GM18870 (cell line): ENCODE results near the gene ENTREP1.

Experiments
- ATAC-seq: cut with Tn5 transposase; IDR thresholded peaks from one replicate; pipeline ENCODE4 v1.9.1; 2021; ENCODE audit warnings: moderate library complexity; ENCODE audit not compliant: unreplicated experiment

The ENTREP1 gene

DNA sequence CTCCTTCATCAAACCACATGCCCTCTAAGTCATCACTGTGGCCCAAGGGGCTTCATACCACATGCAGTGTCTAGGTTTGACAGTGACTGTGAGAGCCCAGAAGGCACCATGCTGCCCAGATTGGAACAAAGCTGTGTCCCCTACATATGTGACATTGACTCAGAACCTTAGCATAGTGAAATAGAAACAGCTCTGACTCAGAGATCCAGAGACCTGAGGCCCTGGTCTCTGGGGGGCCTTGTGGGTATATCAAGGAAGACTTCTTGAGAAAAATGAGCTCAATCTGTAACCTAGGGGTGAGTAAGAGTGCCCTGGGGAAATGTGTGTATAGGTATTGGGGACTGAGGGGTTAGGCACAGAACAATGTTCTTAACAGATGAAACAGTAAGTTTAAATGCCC lies 7.1 kb upstream of the ENTREP1 start:
- ATAC-seq: peak; percentile 89

DNA sequence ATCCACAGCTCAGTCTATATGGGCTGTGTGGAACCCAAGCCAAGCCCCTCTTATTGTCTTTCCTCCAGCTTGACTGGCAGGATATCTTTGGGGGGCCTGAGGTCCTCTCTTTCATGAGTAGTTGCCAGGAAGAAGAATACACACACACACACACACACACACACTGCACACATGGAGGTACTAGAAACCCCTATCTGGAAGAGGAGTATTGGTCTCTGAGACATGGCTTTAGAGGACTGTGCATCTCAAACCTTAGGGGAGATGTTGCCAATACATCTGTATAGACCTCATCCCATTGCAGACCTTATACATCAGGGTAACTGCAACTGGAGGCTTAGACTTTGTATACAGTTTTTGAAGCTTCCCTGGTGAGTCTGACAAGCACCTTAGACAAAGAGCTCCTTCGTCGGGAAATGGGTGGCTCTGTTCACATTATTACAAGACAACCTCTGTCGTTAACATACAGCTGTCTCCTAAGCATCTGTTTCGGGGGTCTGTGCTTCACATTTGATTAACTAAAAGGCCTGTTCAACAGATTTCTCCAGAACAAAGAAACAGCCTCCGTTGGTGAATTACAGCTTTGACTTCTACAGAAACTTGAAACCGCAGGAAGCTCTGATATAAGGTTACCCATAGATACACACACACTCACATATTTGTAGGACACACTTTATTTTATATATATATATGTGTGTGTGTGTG lies 5.5 kb upstream of the ENTREP1 start:
- no peak for ATAC-seq

DNA sequence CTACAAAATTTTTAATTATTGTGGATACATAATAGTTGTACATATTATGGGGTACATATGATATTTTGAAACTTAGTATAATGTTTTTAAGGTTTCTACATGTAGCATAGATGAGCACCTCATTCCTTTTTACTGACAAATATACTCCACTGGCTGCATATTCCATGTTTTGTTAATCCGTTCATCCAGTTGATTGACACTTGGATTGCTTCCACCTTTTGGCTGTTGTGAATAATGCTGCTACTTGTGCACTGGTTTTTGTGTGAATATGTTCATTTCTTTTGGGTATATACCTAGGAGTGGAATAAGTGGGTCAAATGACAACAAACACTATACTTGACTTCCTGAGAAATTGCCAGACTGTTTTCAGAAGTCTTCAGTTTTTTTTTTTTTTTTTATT lies 2.8 kb upstream of the ENTREP1 start:
- no peak for ATAC-seq

- ATAC-seq: no peak
Observed at GRCh38 chr9:69323861-69324260, 1.2 kb upstream of the ENTREP1 start.

GRCh38 chr9:69325409-69326212 lies 596 bp downstream of the ENTREP1 start:
- ATAC-seq: no peak

- no peak for ATAC-seq
Observed at GRCh38 chr9:69326261-69326660, 1.2 kb downstream of the ENTREP1 start.

GRCh38 chr9:69330580-69330979 lies 5.6 kb downstream of the ENTREP1 start:
- ATAC-seq: no peak

GRCh38 chr9:69331444-69331843 lies 6.4 kb downstream of the ENTREP1 start:
- ATAC-seq: no peak

- ATAC-seq: no peak
Observed at GRCh38 chr9:69332067-69332685, 7.2 kb downstream of the ENTREP1 start.

DNA sequence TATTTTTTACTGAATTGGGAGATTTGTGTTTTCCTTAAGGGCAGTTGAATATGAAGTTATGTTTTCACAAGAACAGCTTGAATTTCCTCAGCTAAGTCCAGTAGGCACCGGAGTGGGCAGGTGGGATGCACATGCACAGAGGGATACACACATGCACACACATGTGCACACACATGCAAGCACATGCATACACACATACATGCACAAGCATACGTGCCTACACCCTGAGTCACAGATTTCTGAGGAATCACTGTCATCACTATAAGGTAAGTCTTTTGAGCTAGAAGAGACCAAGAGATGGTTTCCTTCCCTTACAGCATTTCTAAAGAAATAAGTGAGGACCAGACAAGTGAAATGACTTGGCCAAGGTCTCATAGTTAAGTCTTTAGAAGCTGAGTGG lies 8.7 kb downstream of the ENTREP1 start:
- ATAC-seq: no peak

- ATAC-seq: no peak
Observed at GRCh38 chr9:69334317-69334716, 9.3 kb downstream of the ENTREP1 start.

- ATAC-seq: no peak
Observed at GRCh38 chr9:69339620-69340019, 14.6 kb downstream of the ENTREP1 start.

GRCh38 chr9:69340631-69341030 lies 15.6 kb downstream of the ENTREP1 start:
- no peak for ATAC-seq

DNA sequence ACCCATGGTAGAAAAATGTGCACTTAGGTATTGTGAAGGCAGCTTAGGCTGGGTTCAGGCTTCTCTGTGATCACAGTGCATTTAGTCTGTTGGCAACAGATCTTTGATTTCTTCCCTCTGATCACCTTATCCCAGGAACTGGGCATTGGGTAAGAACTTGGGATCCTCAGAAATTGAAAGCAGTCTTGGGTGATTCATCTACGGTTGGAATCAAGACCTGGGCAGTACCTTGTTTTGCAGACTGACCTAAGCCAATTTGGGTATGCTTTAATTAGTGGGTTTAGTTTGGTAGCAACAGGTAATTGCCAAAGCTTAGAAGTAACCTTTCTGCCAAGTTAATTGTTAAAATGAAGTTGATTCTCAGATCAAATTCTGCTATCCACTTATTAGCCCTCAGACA lies 17.8 kb downstream of the ENTREP1 start:
- no peak for ATAC-seq

DNA sequence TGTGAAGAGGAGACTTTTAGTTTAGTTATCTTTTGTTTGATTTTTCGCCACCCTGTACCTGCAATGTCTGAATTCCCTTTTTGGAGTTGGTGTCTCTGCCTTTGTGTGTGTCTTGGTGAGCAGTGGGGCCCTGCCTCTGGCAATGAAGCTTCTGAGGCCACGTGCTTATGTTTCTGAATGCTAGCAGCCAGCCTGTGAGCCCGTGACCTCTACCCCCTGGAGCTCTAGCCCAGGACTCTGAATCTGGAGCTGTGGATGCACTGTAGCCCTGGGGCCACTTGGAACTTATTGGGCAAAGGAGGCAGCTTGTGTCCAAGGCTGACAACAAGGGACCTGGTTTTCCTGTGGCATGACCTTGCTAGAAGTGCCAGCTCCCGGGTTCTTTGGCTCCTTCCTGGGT lies 19.4 kb downstream of the ENTREP1 start:
- ATAC-seq: no peak

- no peak for ATAC-seq
Observed at GRCh38 chr9:69346596-69347390, 21.8 kb downstream of the ENTREP1 start.

DNA sequence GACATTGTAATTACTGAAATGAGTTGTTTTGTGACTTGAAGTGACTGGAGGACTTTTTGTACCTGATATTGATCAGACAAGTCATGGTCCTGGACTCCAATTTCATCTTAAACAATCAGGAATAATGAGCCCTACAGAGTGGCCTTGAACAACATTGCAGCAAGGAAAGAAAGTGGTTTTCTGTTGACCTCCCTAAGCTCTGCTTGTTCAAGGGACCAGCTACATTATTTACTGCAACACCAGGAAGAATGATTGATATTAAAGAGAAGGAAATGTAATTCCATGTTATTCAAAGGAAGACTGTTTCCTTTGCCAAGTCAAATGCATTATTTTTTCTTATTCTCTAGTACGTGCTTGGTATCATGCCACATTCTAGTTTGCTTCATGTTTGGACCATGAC lies 22.6 kb downstream of the ENTREP1 start:
- no peak for ATAC-seq

DNA sequence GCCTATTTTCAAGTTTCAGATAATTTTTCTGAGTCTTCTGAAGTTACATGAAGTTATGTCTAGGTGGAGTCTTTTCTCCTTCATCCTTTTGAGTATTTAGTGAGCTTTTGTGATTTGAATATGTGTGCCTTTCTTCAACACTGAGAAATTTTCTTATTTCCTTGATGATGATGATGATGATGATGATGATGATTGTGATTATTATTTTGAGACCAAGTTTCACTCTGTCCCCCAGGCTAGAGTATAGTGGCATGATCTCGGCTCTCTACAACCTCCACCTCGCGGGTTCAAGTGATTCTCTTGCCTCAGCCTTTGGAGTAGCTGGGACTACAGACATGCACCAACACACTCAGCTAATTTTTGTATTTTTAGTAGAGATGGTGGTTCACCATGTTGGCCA lies 26.2 kb downstream of the ENTREP1 start:
- no peak for ATAC-seq

DNA sequence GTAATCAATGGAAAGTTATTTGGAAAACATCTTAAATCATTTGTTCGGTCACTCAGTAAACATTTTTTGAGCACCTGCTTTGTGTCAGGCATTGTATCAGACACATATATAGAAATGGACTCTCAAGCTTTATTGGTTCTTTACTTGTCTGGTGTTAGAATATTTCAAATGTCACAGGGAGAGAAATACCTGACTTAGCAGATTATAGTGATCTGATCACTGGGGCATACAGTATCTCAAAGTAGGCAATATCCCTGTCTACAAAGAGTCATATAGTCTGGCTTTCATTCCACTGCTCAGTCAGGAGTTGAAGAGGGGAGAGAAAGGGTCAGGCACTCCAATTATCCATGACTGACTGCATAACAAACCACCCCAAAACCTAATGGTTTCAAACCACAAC lies 30.2 kb downstream of the ENTREP1 start:
- ATAC-seq: no peak

DNA sequence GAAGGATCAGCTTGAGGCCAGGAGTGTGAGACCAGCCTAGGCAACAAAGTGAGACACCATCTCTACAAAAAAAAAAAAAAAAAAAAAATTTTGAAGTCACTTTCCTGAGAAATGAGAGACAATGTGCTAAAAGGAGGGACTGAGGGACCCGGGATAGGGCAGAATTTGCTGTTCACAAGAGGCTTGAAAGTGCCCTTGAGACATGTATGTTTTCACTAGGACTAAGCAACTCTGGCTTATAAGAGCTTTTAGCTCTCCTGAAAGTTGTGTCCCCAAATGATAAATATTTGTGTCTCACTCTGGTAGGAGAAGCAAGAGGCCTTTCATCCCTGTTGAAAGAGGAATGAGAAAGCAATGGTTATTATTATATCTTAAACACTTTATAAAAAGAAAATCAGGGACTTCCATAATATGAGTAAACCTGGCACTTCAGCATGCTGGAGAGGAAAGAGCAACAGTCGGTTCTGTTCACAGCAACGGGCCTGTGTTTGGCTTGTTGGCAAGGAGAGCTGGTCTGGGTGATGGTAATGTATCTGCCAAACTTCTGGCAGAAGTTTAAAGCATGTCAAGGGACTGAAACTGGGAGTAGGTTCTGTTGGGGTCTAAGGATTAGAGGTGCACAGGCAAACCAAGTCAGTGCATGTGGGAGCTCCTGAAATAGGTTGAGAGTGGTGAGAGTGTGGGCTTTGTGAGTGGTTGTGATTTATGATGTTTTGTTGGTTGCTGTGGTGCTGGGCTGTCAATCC lies 32.2 kb downstream of the ENTREP1 start:
- ATAC-seq: no peak

- no peak for ATAC-seq
Observed at GRCh38 chr9:69357821-69358220, 32.8 kb downstream of the ENTREP1 start.
